ENCODE results near the gene ZBTB46.
"Not testable (repeated sequence)": the region's sequence is repeated elsewhere in the genome, so short reads cannot be mapped to it uniquely, and the experiment has no call there.

Gene ZBTB46, protein sequence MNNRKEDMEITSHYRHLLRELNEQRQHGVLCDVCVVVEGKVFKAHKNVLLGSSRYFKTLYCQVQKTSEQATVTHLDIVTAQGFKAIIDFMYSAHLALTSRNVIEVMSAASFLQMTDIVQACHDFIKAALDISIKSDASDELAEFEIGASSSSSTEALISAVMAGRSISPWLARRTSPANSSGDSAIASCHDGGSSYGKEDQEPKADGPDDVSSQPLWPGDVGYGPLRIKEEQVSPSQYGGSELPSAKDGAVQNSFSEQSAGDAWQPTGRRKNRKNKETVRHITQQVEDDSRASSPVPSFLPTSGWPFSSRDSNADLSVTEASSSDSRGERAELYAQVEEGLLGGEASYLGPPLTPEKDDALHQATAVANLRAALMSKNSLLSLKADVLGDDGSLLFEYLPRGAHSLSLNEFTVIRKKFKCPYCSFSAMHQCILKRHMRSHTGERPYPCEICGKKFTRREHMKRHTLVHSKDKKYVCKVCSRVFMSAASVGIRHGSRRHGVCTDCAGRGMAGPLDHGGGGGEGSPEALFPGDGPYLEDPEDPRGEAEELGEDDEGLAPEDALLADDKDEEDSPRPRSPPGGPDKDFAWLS

DNA sequence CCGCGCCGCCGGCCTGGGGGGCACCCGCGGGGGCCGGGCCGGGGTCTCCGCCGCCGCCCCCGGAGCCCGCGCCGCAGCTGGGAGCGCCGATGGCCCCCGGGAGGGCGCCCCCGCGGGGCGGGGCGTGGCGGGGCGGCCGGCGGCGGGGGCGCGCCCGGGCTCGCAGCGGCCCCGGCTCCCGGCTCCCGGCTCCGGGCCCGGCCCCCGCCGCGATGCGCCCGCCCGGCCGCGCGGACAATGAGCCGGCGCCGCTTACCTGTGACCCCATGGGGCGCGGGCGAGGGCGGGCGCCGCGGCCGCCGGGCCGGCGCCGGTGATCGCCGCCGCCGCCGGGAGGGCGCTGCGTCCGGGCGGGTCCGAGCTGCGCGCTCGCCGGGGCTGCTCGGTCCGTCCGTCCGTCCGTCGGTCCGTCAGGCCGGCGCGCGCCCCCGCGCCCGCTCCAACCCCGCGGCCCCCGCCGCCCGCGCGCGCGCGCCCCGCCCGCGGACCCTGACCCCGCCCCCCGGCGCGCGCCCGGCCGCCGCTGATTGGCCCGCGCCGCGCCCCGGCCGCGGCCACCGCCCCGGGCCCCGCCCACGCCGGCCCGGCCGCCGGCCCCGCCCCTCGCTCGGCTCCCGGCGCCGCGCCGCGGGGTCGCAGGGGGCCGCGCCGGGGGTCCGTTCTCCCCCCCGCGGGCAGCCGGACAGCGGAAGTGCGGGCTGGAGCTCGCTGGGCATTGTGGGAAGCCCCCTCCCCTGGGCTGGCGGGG, at the start of gene ZBTB46:
Gene ZBTB46 (minus strand): TSS at position 424 of the 748 bp plus-strand sequence. CDS start 40,507 bp downstream, outside the sequence.
- DNase-seq (ENCODE audit: low spot score) = peak; percentile 98
- H3K27ac ChIP-seq = no peak within 1 kb of the TSS
- POLR2A ChIA-PET (ENCODE audit: low non-redundant PET) = no interaction called here
- TF ChIP-seq, protein P1, sequence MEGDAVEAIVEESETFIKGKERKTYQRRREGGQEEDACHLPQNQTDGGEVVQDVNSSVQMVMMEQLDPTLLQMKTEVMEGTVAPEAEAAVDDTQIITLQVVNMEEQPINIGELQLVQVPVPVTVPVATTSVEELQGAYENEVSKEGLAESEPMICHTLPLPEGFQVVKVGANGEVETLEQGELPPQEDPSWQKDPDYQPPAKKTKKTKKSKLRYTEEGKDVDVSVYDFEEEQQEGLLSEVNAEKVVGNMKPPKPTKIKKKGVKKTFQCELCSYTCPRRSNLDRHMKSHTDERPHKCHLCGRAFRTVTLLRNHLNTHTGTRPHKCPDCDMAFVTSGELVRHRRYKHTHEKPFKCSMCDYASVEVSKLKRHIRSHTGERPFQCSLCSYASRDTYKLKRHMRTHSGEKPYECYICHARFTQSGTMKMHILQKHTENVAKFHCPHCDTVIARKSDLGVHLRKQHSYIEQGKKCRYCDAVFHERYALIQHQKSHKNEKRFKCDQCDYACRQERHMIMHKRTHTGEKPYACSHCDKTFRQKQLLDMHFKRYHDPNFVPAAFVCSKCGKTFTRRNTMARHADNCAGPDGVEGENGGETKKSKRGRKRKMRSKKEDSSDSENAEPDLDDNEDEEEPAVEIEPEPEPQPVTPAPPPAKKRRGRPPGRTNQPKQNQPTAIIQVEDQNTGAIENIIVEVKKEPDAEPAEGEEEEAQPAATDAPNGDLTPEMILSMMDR (conservative IDR thresholded peaks at IDR 0.05; ENCODE audit: low read depth) = no peak
- CTCF ChIA-PET = no interaction called here

DNA sequence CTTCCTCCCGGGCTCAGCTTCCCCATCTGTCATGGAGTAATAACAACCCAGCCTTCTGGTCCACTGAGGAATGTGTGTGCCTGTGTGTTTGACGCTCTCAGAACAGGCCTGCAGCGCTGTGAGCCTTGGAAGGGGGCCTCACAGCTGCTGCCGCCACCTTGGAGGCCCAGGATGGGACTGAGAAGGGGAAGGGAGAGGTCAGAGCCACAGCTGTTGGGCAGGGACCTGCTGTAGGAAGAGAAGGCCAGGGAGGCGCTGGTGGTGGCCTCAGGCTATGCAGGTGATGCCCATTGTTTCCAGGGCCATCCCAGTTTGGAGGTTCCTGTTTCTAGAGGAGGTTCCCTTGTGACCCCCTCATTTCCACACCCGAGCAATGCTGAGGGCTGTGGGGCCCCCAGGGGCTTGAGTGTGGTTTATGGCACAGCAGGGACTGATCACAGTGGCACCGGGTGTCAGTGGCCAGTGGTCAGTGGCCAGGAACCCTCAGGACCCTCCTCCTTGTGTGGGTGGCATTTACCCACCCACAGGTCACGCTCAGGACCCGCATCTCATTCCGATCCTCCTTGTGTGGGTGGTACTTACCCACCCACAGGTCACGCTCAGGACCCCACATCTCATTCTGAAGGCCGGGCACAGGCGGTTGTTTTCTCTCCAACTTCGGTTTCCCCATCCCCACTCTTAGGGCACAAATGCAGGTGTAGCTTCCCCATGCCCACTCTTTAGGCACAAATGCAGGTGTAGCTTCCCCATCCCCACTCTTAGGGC, 48.0 kb upstream of the ZBTB46 start:
- no peak for DNase-seq (ENCODE audit: low spot score)
- peak overlapping the region; percentile 5 for H3K27ac ChIP-seq
- ChIA-PET CTCF (interaction anchor here (0.6 to 1.2 kb wide), 3 partner anchors 10 to 101 kb away, joined by 3 to 4 read pairs (median 3); no protein-coding TSS in a partner anchor), POLR2A (ENCODE audit: low non-redundant PET) (interaction anchor here (1.1 kb wide), 1 partner anchor 14 kb away, joined by 3 read pairs; the partner anchor contains the start of gene TPD52L2)
- TF ChIP-seq, protein P1 (conservative IDR thresholded peaks at IDR 0.05; ENCODE audit: low read depth) = no peak

DNA sequence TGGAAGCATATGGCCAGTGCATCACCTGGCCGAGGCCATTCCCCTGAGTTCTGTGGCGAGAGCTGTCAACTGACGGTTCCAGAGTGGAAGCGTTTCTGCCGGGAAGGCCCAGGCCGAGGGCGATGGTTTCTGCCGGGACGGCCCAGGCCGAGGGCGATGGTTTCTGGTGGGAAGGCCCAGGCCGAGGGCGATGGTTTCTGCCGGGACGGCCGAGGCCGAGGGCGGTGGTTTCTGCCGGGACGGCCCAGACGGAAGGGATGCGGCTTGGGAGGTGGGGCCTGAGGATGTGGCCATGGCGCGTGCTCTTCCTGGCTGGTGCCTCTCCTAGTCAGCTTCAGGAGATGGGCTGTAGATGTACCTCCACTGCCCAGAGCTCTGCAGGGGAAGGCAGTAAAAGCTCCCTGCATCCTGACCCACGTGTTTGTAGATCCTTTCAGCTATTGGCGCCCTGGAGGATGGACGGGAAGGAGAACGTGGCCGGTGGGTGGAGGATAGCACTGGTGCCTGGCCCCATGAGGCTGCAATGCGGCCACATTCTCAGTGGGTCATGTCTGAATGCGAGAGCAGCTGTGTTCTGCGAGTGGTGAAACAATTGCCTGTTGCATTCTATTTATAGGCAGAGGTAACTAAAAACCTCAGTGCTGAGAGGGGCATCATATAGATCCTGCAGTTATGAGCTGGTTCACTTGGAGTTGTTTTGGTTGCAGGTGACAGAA, 46.8 kb upstream of the ZBTB46 start:
- DNase-seq (ENCODE audit: low spot score) = no peak
- H3K27ac ChIP-seq = peak overlapping the region; percentile 5; the same call in 1 of the 2 replicates
- TF ChIP-seq, protein P1 (conservative IDR thresholded peaks at IDR 0.05; ENCODE audit: low read depth) = no peak
- POLR2A ChIA-PET (ENCODE audit: low non-redundant PET) = interaction anchor here (1.0 to 1.1 kb wide), 2 partner anchors 13 to 14 kb away, joined by 3 read pairs; partner anchors contain the start of gene TPD52L2
- CTCF ChIA-PET = interaction anchor here (0.6 to 1.2 kb wide), 3 partner anchors 9 to 131 kb away, joined by 3 to 4 read pairs (median 4); no protein-coding TSS in a partner anchor

DNA sequence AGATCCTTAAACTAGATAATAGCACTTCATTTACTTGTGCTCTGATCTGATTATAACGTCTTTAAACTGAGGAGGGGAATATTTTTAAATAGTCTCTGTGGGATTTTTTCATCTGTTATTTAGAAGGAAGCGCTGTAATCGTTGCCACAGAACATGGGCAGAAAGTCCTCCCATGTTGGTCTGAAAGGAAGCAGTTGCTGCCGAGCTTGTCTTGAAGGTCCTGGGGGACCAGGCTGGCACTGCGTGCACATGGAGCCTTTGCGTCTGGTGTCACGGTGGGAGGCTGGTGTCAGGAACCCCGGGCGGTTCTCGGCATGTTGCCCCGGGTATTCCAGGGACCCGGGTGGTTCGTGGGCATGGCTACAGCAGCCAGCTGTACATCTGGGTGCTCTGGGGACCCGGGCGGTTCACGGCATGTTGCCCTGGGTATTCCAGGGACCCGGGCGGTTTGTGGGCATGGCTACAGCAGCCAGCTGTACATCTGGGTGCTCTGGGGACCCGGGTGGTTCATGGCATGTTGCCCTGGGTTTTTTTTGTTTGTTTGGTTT, 45.5 kb upstream of the ZBTB46 start:
- TF ChIP-seq, protein P1 (conservative IDR thresholded peaks at IDR 0.05; ENCODE audit: low read depth) = no peak
- ChIA-PET POLR2A (ENCODE audit: low non-redundant PET) (interaction anchor here (0.6 kb wide), 1 partner anchor 10 kb away, joined by 8 read pairs; no protein-coding TSS in a partner anchor), CTCF (no interaction called here)
- no peak for DNase-seq (ENCODE audit: low spot score)
- no peak overlapping the region for H3K27ac ChIP-seq

DNA sequence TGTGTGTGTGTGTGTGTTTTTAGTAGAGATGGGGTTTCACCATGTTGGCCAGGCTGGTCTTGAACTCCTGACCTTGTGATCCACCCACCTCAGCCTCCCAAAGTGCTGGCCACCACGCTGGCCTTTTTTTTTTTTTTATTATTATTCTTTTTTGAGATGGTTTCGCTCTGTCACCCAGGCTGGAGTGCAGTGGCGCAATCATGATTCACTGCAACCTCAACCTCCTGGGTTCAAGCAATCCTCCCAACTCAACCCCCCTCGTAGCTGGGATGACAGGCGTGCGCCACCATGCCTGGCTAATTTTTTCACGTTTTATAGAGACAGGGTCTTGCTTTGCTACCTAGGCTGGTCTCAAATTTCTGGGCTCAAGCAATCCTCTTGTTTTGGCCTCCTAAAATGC, 43.2 kb upstream of the ZBTB46 start:
- H3K27ac ChIP-seq = peak overlapping the region; percentile 92
- ChIA-PET CTCF (interaction anchor here (0.6 kb wide), 1 partner anchor 21 kb away, joined by 7 read pairs; no protein-coding TSS in a partner anchor), POLR2A (ENCODE audit: low non-redundant PET) (interaction anchor here (1.1 to 1.4 kb wide), 2 partner anchors 9 to 18 kb away, joined by 4 to 8 read pairs; partner anchors contain the start of gene TPD52L2)
- DNase-seq (ENCODE audit: low spot score) = not testable (repeated sequence)

All from RWPE1 (cell line).